Breast epithelium (tissue), 4 donors: Measurements from ENCODE around the gene MBNL3. TPM values are rescaled to one million over a fixed set of nuclear protein-coding genes. Genes with fewer than 3 reads are reported as not detected.
A peak's percentile ranks its signal among the peaks of the same experiment; 100 is the strongest.

ENCODE experiments used
- DNase-seq, 2 donors: peaks; one replicate each; pipeline ENCODE4 v3.0.0-alpha.2; 2019; ENCODE audit warnings: low spot score in 2 of 2
- H3K27ac ChIP-seq, 2 donors: fragments of 200-600 bp; sonication (generic) in 1 of 2; one replicate each; pipeline ENCODE4 v1.5.1; 2016 to 2019; ENCODE audit warnings: mild to moderate bottlenecking in 1 of 2
- H3K27me3 ChIP-seq, 2 donors: fragments of 200-600 bp; sonication (generic) in 1 of 2; one replicate each; pipeline versions ENCODE4 v1.5.1 to v1.6.0; 2017 to 2019; ENCODE audit warnings: control low read depth in 1 of 2, mild to moderate bottlenecking in 1 of 2
- H3K36me3 ChIP-seq: fragments of 200-600 bp; one replicate; pipeline ENCODE4 v1.5.1; 2019
- H3K4me1 ChIP-seq, 2 donors: fragments of 200-600 bp; sonication (generic); one replicate each; pipeline ENCODE4 v1.5.1; 2016 to 2019; ENCODE audit warnings: control low read depth in 1 of 2
- H3K4me3 ChIP-seq, 3 donors: fragments of 200-600 bp; sonication (generic); 1 replicate in 2 of 3; 2 replicates in 1 of 3; pipeline ENCODE4 v1.5.1; 2016 to 2019; ENCODE audit warnings: mild to moderate bottlenecking in 3 of 3, moderate library complexity in 2 of 3
- H3K9me3 ChIP-seq, 2 donors: fragments of 200-600 bp; sonication (generic) in 1 of 2; one replicate each; pipeline ENCODE4 v1.5.1; 2016 to 2019; ENCODE audit warnings: control low read depth in 1 of 2
- CTCF ChIP-seq, 3 donors: fragments of 450-650 bp; IDR thresholded peaks; one replicate each; pipeline ENCODE4 v1.5.1; 2016 to 2017; ENCODE audit warnings: antibody characterized with exemption in 3 of 3, mild to moderate bottlenecking in 3 of 3, moderate library complexity in 3 of 3
- POLR2A ChIP-seq: fragments of 450-650 bp; IDR thresholded peaks from one replicate; pipeline ENCODE4 v1.6.1; 2016; ENCODE audit warnings: antibody characterized with exemption, mild to moderate bottlenecking, moderate library complexity
- POLR2AphosphoS5 ChIP-seq, 3 donors: sonication (generic); formaldehyde crosslinking; IDR thresholded peaks; one replicate each; pipeline ENCODE4 v1.6.1; 2017; ENCODE audit warnings: antibody characterized with exemption in 3 of 3
- intact Hi-C: fragments of 100-400 bp; cut with DNase I; formaldehyde crosslinking; loops from one replicate; pipeline ENCODE4 v1.15.1; 2023; ENCODE audit warnings: low total_unique reads
- total RNA-seq, 3 donors: library from RNA; depleted of rRNA; stranded (reverse); fragments of >200 nt; gene quantifications; one replicate each; pipeline ENCODE4 v1.1.0, GENCODE V29; 2016

The MBNL3 gene
- total RNA-seq, 3 donors from 2014 or later, result 7.5 to 42.6 (median 26.3) TPM

- no peaks in the 10 kb centered on the region for H3K36me3 ChIP-seq
- no peak for TF ChIP-seq CTCF (IDR thresholded peaks at IDR 0.05)
- no peak for TF ChIP-seq POLR2AphosphoS5 (IDR thresholded peaks at IDR 0.05)
- no peak for TF ChIP-seq POLR2A
- no peaks in the 10 kb centered on the region for H3K9me3 ChIP-seq
- no peak for DNase-seq
- H3K4me1 ChIP-seq, result no peaks in the 10 kb centered on the region
- H3K27ac ChIP-seq, result peak overlapping the region in 1 of 2 donors; percentile 93
- peak overlapping the region; percentile 53 to 74 (median 66) for H3K4me3 ChIP-seq
- intact Hi-C loops, result no loop called here
- H3K27me3 ChIP-seq, result peaks cover 0 to 40% of the 10 kb centered on the region in 2 donors
These were observed 595 bp downstream of the MBNL3 start for GRCh38 chrX:132488180-132488705.

GRCh38 chrX:132486599-132487178, 2.1 kb downstream of the MBNL3 start:
- H3K27ac ChIP-seq, result no peak overlapping the region
- no peak overlapping the region for H3K4me3 ChIP-seq
- peaks cover 0 to 35% of the 10 kb centered on the region in 2 donors for H3K27me3 ChIP-seq
- intact Hi-C loops, result no loop called here
- TF ChIP-seq CTCF (IDR thresholded peaks at IDR 0.05), result no peak
- no peak for TF ChIP-seq POLR2A
- TF ChIP-seq POLR2AphosphoS5 (IDR thresholded peaks at IDR 0.05), result no peak
- H3K9me3 ChIP-seq, result no peaks in the 10 kb centered on the region
- no peak for DNase-seq
- H3K4me1 ChIP-seq, result no peaks in the 10 kb centered on the region
- H3K36me3 ChIP-seq, result no peaks in the 10 kb centered on the region

GRCh38 chrX:132483951-132484350, 4.9 kb downstream of the MBNL3 start:
- H3K4me1 ChIP-seq, result no peaks in the 10 kb centered on the region
- H3K9me3 ChIP-seq, result no peaks in the 10 kb centered on the region
- no peak overlapping the region for H3K4me3 ChIP-seq
- H3K36me3 ChIP-seq, result no peaks in the 10 kb centered on the region
- no peak for TF ChIP-seq POLR2AphosphoS5 (IDR thresholded peaks at IDR 0.05)
- DNase-seq, result no peak
- H3K27me3 ChIP-seq, result peaks cover 0 to 20% of the 10 kb centered on the region in 2 donors
- no peak overlapping the region for H3K27ac ChIP-seq
- intact Hi-C loops, result no loop called here

- Histone ChIP-seq H3K9me3 (no peaks in the 10 kb centered on the region), H3K36me3 (no peaks in the 10 kb centered on the region), H3K27ac (no peak overlapping the region), H3K27me3 (peaks cover 0 to 17% of the 10 kb centered on the region in 2 donors), H3K4me1 (no peaks in the 10 kb centered on the region), H3K4me3 (no peak overlapping the region)
- intact Hi-C loops, result no loop called here
- TF ChIP-seq POLR2AphosphoS5 (IDR thresholded peaks at IDR 0.05) (no peak), POLR2A (no peak), CTCF (IDR thresholded peaks at IDR 0.05) (no peak)
- DNase-seq, result no peak
These were observed 5.3 kb downstream of the MBNL3 start for GRCh38 chrX:132483488-132483887.

GRCh38 chrX:132482632-132483031, 6.2 kb downstream of the MBNL3 start:
- H3K9me3 ChIP-seq, result no peaks in the 10 kb centered on the region
- intact Hi-C loops, result no loop called here
- H3K27ac ChIP-seq, result no peak overlapping the region

More at GRCh38 chrX:132482632-132483031, 6.2 kb downstream of the MBNL3 start:
- no peak for TF ChIP-seq POLR2AphosphoS5 (IDR thresholded peaks at IDR 0.05)
- TF ChIP-seq POLR2A, result no peak
- TF ChIP-seq CTCF (IDR thresholded peaks at IDR 0.05), result no peak
- H3K4me3 ChIP-seq, result no peak overlapping the region
- no peak for DNase-seq
- H3K4me1 ChIP-seq, result no peaks in the 10 kb centered on the region
- no peaks in the 10 kb centered on the region for H3K36me3 ChIP-seq
- H3K27me3 ChIP-seq, result peaks cover 0 to 17% of the 10 kb centered on the region in 2 donors
